ENCODE data around the gene SH3D19.

SH3D19 gene

DNA sequence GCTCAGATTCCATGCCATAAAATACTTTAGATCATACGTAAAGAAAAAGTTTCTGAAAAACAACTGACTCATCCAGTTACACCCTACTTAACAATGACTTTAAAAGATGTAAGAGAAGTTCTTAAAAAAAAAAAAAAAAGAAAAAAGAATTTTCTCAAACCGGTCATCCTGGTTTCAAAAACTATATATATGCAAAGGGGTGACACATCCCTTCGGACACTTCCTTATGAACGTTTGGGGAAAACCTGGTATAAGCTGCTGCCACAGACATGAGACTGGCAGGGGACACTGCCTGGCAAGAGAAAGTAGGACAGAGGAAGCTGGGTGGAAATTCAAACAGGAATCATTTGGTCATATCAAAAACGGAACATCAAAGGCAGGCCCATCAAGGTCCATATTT is 129.6 kb downstream of the SH3D19 start:
- no peak overlapping the region for H2BK120ac ChIP-seq (ENCODE audit: insufficient read depth, low read length, poor library complexity)
- no peaks in the 10 kb centered on the region for H3K79me2 ChIP-seq (ENCODE audit: control insufficient read depth, insufficient read depth, low read length, poor library complexity)
- H4K12ac ChIP-seq (ENCODE audit: low read depth, low read length) = no peak overlapping the region
- no peaks in the 10 kb centered on the region for H3K36me3 ChIP-seq (ENCODE audit: control insufficient read depth in 1 of 2, insufficient read depth in 2 of 2, low read length in 2 of 2)
- no peak overlapping the region for H3K4me3 ChIP-seq (ENCODE audit: low read depth, low read length)
- no peaks in the 10 kb centered on the region for H3K9me3 ChIP-seq (ENCODE audit: insufficient read depth, low read depth, low read length)
- no peak overlapping the region for H4K91ac ChIP-seq (ENCODE audit: low read depth, low read length)
- H2BK5ac ChIP-seq (ENCODE audit: low read depth, low read length, poor library complexity) = no peak overlapping the region
- H3K79me1 ChIP-seq (ENCODE audit: low read length) = peaks cover 3% of the 10 kb centered on the region
- no peak overlapping the region for H3K4ac ChIP-seq (ENCODE audit: low read depth, low read length)
- H3K4me2 ChIP-seq (ENCODE audit: low read length) = no peak overlapping the region
- no peak overlapping the region for H3K23ac ChIP-seq (ENCODE audit: low read length)
- no peak overlapping the region for H3K14ac ChIP-seq (ENCODE audit: low read length)
- peak; percentile 49 to 88 for DNase-seq
- H2AFZ ChIP-seq (ENCODE audit: insufficient read depth, low read length, poor library complexity) = no peak overlapping the region
- H3K18ac ChIP-seq (ENCODE audit: low read length) = no peak overlapping the region
- H2AK5ac ChIP-seq (ENCODE audit: low read length) = no peak overlapping the region
- no peak overlapping the region for H3K9ac ChIP-seq (ENCODE audit: low read length)
- H2BK12ac ChIP-seq (ENCODE audit: low read length) = no peak overlapping the region
- H3K27ac ChIP-seq (ENCODE audit: low read depth, low read length) = no peak overlapping the region
- no peaks in the 10 kb centered on the region for H3K27me3 ChIP-seq (ENCODE audit: insufficient read depth, low read length)
- H3K4me1 ChIP-seq (ENCODE audit: control insufficient read depth in 1 of 2, insufficient read depth in 2 of 2, low read length in 2 of 2) = peaks cover 0 to 3% of the 10 kb centered on the region in 2 experiments
- no CpG with 5 or more reads among the region's 5 CpGs for WGBS (ENCODE audit: extremely low coverage, insufficient coverage, insufficient read length)
- H4K8ac ChIP-seq (ENCODE audit: low read depth, low read length) = no peak overlapping the region

DNA sequence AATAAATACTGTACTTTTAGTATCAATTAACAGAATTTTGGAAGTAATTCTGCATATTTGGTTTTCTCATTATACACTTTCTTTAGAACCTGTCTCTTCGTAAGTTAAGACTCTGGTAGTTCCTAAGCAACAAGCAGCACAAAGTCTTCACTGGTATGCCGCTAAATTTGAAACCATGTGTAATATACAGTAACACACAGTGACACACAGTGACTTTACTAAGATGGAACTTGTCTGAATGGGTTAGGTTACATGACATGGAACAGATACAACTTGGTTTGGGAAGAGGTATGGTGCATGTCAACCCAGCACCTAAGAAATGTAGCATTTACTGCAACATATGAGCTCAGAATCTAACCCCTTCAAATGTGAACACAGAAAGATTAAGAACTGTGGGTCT is 132.0 kb downstream of the SH3D19 start:
- no peak overlapping the region for H2BK12ac ChIP-seq (ENCODE audit: low read length)
- H3K27ac ChIP-seq (ENCODE audit: low read depth, low read length) = no peak overlapping the region
- H2AFZ ChIP-seq (ENCODE audit: insufficient read depth, low read length, poor library complexity) = no peak overlapping the region
- no peak overlapping the region for H3K4ac ChIP-seq (ENCODE audit: low read depth, low read length)
- H3K9ac ChIP-seq (ENCODE audit: low read length) = no peak overlapping the region
- no peak overlapping the region for H3K4me2 ChIP-seq (ENCODE audit: low read length)
- no peak overlapping the region for H3K4me3 ChIP-seq (ENCODE audit: low read depth, low read length)
- H4K12ac ChIP-seq (ENCODE audit: low read depth, low read length) = no peak overlapping the region
- H3K4me1 ChIP-seq (ENCODE audit: control insufficient read depth in 1 of 2, insufficient read depth in 2 of 2, low read length in 2 of 2) = no peaks in the 10 kb centered on the region
- H3K27me3 ChIP-seq (ENCODE audit: insufficient read depth, low read length) = no peaks in the 10 kb centered on the region
- H3K18ac ChIP-seq (ENCODE audit: low read length) = no peak overlapping the region
- no peak overlapping the region for H2BK120ac ChIP-seq (ENCODE audit: insufficient read depth, low read length, poor library complexity)
- no peak for DNase-seq
- H3K36me3 ChIP-seq (ENCODE audit: control insufficient read depth in 1 of 2, insufficient read depth in 2 of 2, low read length in 2 of 2) = peaks cover 2 to 3% of the 10 kb centered on the region in 2 experiments
- no peak overlapping the region for H3K23ac ChIP-seq (ENCODE audit: low read length)
- H4K91ac ChIP-seq (ENCODE audit: low read depth, low read length) = no peak overlapping the region
- no peaks in the 10 kb centered on the region for H3K79me1 ChIP-seq (ENCODE audit: low read length)
- no peaks in the 10 kb centered on the region for H3K79me2 ChIP-seq (ENCODE audit: control insufficient read depth, insufficient read depth, low read length, poor library complexity)
- WGBS (ENCODE audit: extremely low coverage, insufficient coverage, insufficient read length) = no CpG with 5 or more reads among the region's 2 CpGs
- H3K14ac ChIP-seq (ENCODE audit: low read length) = no peak overlapping the region
- H2AK5ac ChIP-seq (ENCODE audit: low read length) = no peak overlapping the region
- H2BK5ac ChIP-seq (ENCODE audit: low read depth, low read length, poor library complexity) = no peak overlapping the region
- H3K9me3 ChIP-seq (ENCODE audit: insufficient read depth, low read depth, low read length) = peaks cover 2% of the 10 kb centered on the region
- H4K8ac ChIP-seq (ENCODE audit: low read depth, low read length) = no peak overlapping the region

- DNase-seq = peak in 1 of 2 donors; percentile 45
- no peak overlapping the region for H2BK120ac ChIP-seq (ENCODE audit: insufficient read depth, low read length, poor library complexity)
- H3K18ac ChIP-seq (ENCODE audit: low read length) = no peak overlapping the region
- no peak overlapping the region for H3K14ac ChIP-seq (ENCODE audit: low read length)
- no peak overlapping the region for H3K4ac ChIP-seq (ENCODE audit: low read depth, low read length)
- no peaks in the 10 kb centered on the region for H3K79me2 ChIP-seq (ENCODE audit: control insufficient read depth, insufficient read depth, low read length, poor library complexity)
- no peak overlapping the region for H2AK5ac ChIP-seq (ENCODE audit: low read length)
- H2AFZ ChIP-seq (ENCODE audit: insufficient read depth, low read length, poor library complexity) = no peak overlapping the region
- H4K8ac ChIP-seq (ENCODE audit: low read depth, low read length) = no peak overlapping the region
- H3K79me1 ChIP-seq (ENCODE audit: low read length) = no peaks in the 10 kb centered on the region
- H4K91ac ChIP-seq (ENCODE audit: low read depth, low read length) = no peak overlapping the region
- H2BK12ac ChIP-seq (ENCODE audit: low read length) = no peak overlapping the region
- H3K4me1 ChIP-seq (ENCODE audit: control insufficient read depth in 1 of 2, insufficient read depth in 2 of 2, low read length in 2 of 2) = no peaks in the 10 kb centered on the region
- WGBS (ENCODE audit: extremely low coverage, insufficient coverage, insufficient read length) = no CpG with 5 or more reads among the region's 1 CpG
- peaks cover 2% of the 10 kb centered on the region for H3K9me3 ChIP-seq (ENCODE audit: insufficient read depth, low read depth, low read length)
- no peak overlapping the region for H2BK5ac ChIP-seq (ENCODE audit: low read depth, low read length, poor library complexity)
- no peak overlapping the region for H3K23ac ChIP-seq (ENCODE audit: low read length)
- H3K9ac ChIP-seq (ENCODE audit: low read length) = no peak overlapping the region
- no peak overlapping the region for H4K12ac ChIP-seq (ENCODE audit: low read depth, low read length)
- no peak overlapping the region for H3K4me2 ChIP-seq (ENCODE audit: low read length)
- H3K36me3 ChIP-seq (ENCODE audit: control insufficient read depth in 1 of 2, insufficient read depth in 2 of 2, low read length in 2 of 2) = peaks cover 2 to 3% of the 10 kb centered on the region in 2 experiments
- no peaks in the 10 kb centered on the region for H3K27me3 ChIP-seq (ENCODE audit: insufficient read depth, low read length)
- no peak overlapping the region for H3K27ac ChIP-seq (ENCODE audit: low read depth, low read length)
- no peak overlapping the region for H3K4me3 ChIP-seq (ENCODE audit: low read depth, low read length)
These were observed 132.7 kb downstream of the SH3D19 start for GRCh38 chr4:151192556-151193235.

- H3K9ac ChIP-seq (ENCODE audit: low read length) = no peak overlapping the region
- H3K14ac ChIP-seq (ENCODE audit: low read length) = no peak overlapping the region
- H3K27me3 ChIP-seq (ENCODE audit: insufficient read depth, low read length) = no peaks in the 10 kb centered on the region
- no peaks in the 10 kb centered on the region for H3K36me3 ChIP-seq (ENCODE audit: control insufficient read depth in 1 of 2, insufficient read depth in 2 of 2, low read length in 2 of 2)
- no peak overlapping the region for H3K18ac ChIP-seq (ENCODE audit: low read length)
- H3K4me1 ChIP-seq (ENCODE audit: control insufficient read depth in 1 of 2, insufficient read depth in 2 of 2, low read length in 2 of 2) = peaks cover 0 to 11% of the 10 kb centered on the region in 2 experiments
- H2AK5ac ChIP-seq (ENCODE audit: low read length) = no peak overlapping the region
- H3K4me2 ChIP-seq (ENCODE audit: low read length) = no peak overlapping the region
- H3K23ac ChIP-seq (ENCODE audit: low read length) = no peak overlapping the region
- no peak overlapping the region for H3K4ac ChIP-seq (ENCODE audit: low read depth, low read length)
- no peak overlapping the region for H4K12ac ChIP-seq (ENCODE audit: low read depth, low read length)
- H3K79me2 ChIP-seq (ENCODE audit: control insufficient read depth, insufficient read depth, low read length, poor library complexity) = no peaks in the 10 kb centered on the region
- no peak overlapping the region for H2BK12ac ChIP-seq (ENCODE audit: low read length)
- H4K8ac ChIP-seq (ENCODE audit: low read depth, low read length) = no peak overlapping the region
- no CpG with 5 or more reads among the region's 6 CpGs for WGBS (ENCODE audit: extremely low coverage, insufficient coverage, insufficient read length)
- no peak overlapping the region for H3K27ac ChIP-seq (ENCODE audit: low read depth, low read length)
- H3K4me3 ChIP-seq (ENCODE audit: low read depth, low read length) = no peak overlapping the region
- DNase-seq = peak; percentile 37 to 42
- H2BK5ac ChIP-seq (ENCODE audit: low read depth, low read length, poor library complexity) = no peak overlapping the region
- no peak overlapping the region for H2BK120ac ChIP-seq (ENCODE audit: insufficient read depth, low read length, poor library complexity)
- peaks cover 1% of the 10 kb centered on the region for H3K79me1 ChIP-seq (ENCODE audit: low read length)
- H2AFZ ChIP-seq (ENCODE audit: insufficient read depth, low read length, poor library complexity) = no peak overlapping the region
- no peak overlapping the region for H4K91ac ChIP-seq (ENCODE audit: low read depth, low read length)
- no peaks in the 10 kb centered on the region for H3K9me3 ChIP-seq (ENCODE audit: insufficient read depth, low read depth, low read length)
These were observed 140.6 kb downstream of the SH3D19 start for GRCh38 chr4:151184523-151185458.

All from trophoblast cell (in vitro differentiated cells and primary cell).